Measurements from ENCODE around the gene MARCHF10.

The MARCHF10 gene

GRCh38 chr17:62739645-62740388, 68.3 kb downstream of the MARCHF10 start:
- TF ChIP-seq, protein P1, sequence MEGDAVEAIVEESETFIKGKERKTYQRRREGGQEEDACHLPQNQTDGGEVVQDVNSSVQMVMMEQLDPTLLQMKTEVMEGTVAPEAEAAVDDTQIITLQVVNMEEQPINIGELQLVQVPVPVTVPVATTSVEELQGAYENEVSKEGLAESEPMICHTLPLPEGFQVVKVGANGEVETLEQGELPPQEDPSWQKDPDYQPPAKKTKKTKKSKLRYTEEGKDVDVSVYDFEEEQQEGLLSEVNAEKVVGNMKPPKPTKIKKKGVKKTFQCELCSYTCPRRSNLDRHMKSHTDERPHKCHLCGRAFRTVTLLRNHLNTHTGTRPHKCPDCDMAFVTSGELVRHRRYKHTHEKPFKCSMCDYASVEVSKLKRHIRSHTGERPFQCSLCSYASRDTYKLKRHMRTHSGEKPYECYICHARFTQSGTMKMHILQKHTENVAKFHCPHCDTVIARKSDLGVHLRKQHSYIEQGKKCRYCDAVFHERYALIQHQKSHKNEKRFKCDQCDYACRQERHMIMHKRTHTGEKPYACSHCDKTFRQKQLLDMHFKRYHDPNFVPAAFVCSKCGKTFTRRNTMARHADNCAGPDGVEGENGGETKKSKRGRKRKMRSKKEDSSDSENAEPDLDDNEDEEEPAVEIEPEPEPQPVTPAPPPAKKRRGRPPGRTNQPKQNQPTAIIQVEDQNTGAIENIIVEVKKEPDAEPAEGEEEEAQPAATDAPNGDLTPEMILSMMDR (IDR thresholded peaks at IDR 0.05) = no peak
- DNase-seq (ENCODE audit: low spot score) = no peak
- H3K4me3 ChIP-seq = no peak overlapping the region

DNA sequence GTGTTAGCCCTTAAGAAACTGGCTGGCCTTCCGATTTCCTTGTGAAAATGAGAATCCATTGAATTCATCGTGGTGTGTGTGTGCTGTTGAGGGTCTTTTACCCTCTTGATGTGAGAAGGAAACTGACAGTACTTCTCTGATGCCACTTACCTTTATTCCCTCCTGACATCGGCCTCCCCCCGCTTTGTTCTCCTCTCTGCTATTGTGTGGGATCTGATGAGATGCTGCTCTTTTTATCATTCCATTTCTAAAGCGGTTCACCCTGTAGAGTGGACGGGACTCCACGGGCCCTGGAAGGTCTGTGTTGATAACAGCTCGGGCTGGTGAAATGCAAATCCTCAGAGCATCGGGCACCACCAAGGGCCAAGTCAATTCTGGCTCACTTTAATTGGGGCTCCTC, 69.8 kb downstream of the MARCHF10 start:
- H3K27ac ChIP-seq = no peak overlapping the region
- no peak overlapping the region for H3K4me3 ChIP-seq
- TF ChIP-seq, protein P1 (IDR thresholded peaks at IDR 0.05) = no peak
- DNase-seq (ENCODE audit: low spot score) = no peak

More at GRCh38 chr17:62739645-62740388, 68.3 kb downstream of the MARCHF10 start:
- no peak overlapping the region for H3K27ac ChIP-seq

- Histone ChIP-seq H3K27ac (no peak overlapping the region), H3K4me3 (no peak overlapping the region)
- no peak for DNase-seq (ENCODE audit: low spot score)
- TF ChIP-seq, protein P1 (IDR thresholded peaks at IDR 0.05) = no peak
These were observed 70.6 kb downstream of the MARCHF10 start for GRCh38 chr17:62737513-62737912.

DNA sequence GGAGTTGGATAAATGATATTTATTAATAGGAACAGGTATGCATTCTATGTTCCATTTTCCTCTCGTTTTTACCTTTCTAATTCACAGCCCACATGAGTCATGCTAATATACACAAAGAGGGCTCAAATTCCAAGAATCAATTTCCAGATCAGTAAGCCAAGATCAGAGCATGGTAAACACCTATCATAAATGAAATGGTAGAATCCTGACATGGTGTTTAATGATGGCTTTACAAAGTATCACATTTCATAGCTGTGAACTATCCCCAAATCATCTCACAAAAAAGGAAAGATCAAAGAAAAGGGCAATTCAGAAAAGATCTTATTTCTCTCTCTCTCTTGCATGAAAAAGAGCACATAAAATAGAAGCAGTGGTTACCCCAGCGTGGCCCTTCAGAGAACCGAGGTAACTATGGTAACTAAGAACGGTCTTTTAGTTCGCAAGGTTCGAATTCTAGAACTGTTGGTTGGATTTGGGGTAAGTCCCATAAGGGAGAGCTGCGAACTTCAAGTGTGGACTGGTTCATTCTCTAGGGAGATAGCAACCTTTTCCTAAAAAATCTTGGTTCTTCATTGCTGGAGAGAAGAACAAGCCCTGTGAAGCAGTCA, 73.0 kb downstream of the MARCHF10 start:
- Histone ChIP-seq H3K27ac (no peak overlapping the region), H3K4me3 (no peak overlapping the region)
- TF ChIP-seq, protein P1 (IDR thresholded peaks at IDR 0.05) = no peak
- DNase-seq (ENCODE audit: low spot score) = no peak

DNA sequence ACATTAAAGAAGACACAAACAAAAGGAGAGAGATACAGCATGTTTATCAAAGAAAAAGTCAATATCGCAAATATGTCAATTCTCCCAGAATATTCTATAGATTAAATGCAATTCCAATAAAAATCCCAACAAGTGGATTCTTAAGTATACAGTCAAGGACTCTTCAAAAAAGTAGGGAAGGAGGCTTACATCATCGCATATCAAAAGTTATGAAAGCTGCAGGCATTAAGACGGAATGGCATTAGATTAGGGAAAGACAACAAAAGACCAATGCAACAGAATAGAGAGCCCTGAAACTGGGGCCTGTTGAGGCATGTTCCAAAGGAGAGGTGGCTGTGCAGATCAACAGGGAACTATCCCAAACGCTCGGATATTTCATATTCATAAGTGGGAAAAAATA, 76.0 kb downstream of the MARCHF10 start:
- Histone ChIP-seq H3K27ac (no peak overlapping the region), H3K4me3 (no peak overlapping the region)
- DNase-seq (ENCODE audit: low spot score) = no peak
- TF ChIP-seq, protein P1 (IDR thresholded peaks at IDR 0.05) = no peak

DNA sequence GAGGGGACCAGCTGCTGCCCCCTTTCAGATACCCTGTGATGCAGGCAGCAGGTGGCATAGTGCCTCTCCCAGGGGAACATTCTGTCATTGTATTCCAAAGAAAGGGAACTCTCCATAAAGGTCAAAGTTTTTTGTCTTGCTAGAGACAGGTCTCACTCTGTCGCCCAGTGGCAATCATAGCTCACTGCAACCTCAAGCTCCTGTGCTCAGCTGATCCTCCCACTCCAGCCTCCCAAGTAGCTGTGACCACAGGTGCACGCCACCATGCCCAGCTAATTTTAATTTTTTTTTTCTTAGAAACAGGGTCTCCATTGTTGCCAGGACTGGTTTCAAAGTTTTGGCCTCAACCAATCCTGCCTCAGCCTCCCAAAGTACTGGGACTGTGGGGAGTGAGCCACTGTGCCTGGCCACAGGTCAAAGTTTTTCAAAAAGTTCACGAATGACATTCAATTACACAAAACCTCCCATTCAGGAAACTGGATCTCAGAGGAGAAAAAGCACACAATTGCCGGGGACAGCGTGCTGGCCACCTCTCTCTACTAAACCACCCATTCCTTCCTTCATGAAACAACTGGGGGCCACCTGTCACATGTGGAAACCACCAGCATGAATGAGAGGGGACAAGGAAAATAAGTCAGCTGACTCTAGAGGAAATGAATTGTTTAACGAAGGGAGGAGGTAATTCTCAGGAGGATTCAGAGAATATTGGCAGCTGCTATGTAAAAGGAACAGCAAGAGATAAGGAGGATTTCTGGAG, 80.0 kb downstream of the MARCHF10 start:
- Histone ChIP-seq H3K27ac (no peak overlapping the region), H3K4me3 (no peak overlapping the region)
- TF ChIP-seq, protein P1 (IDR thresholded peaks at IDR 0.05) = no peak
- DNase-seq (ENCODE audit: low spot score) = no peak
